Glomerular visceral epithelial cell (primary cell): ENCODE data around the gene GASK1A.

Experiments
- DNase-seq: peaks from one replicate; pipeline ENCODE4 v3.0.0-alpha.2; 2016; ENCODE audit errors: extremely low spot score

The GASK1A gene

DNA sequence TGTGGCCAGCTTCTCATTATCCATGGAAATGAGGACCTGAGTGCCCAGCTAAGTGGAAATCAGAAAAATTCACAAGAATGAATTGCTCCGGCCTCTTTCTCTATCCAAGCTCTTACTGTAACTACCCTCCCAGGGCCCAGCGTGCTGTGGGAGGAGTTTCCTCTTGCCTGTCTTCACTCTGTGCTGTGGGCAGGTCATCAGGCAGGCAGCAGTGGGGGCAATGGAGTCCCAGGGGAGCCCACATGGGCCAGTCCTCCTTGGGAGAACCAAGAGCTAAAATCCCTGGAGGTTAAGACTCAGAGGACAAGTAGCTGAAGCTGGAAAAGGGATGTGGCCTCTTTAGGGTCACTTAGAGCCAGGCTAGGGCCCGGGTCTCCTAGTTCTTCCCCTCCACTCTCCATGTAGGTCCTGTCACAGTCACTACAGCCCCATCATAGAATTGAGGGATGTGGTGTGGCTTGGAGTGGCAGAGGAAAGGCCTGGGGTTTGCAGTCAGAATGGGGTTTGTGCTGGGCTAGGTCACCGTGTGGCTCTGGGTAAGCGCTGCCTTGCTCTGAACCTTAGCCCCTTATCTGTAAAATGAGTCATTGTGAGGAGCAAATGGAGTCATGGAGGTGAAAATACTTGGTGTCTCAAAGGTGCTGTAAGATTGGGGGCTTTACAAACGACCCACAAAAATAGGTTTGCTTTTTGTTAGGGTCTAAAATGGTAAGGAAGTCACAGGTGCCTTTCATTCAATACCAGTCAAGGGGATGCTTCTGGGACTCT is 3.7 kb downstream of the GASK1A start:
- no peak for DNase-seq

- no peak for DNase-seq
These were observed 4.8 kb downstream of the GASK1A start for GRCh38 chr3:42983927-42984326.

- DNase-seq, result no peak
These were observed 5.6 kb downstream of the GASK1A start for GRCh38 chr3:42984701-42985100.

GRCh38 chr3:42988097-42988496 is 9.0 kb downstream of the GASK1A start:
- no peak for DNase-seq

DNA sequence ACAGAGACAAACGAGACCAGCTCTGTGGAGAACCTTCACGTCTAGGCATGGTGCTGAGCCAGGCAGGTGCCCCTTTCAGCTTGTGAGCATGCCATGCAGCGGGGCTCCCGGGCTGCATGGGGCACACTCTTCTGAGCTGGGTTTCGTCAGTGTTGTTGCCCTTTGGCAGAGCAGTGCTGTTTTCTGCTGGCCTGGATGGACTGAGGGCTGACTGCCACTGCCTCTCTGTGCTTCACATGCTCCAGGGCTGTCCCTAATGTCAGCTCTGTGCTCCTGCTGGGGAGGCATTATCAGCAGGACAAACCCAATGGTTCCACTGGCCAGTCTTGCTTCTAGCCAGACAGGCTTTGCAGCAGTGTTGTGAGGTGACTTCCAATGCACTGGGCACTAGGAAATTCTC is 9.5 kb downstream of the GASK1A start:
- no peak for DNase-seq

- no peak for DNase-seq
These were observed 12.5 kb downstream of the GASK1A start for GRCh38 chr3:42991341-42992315.

DNA sequence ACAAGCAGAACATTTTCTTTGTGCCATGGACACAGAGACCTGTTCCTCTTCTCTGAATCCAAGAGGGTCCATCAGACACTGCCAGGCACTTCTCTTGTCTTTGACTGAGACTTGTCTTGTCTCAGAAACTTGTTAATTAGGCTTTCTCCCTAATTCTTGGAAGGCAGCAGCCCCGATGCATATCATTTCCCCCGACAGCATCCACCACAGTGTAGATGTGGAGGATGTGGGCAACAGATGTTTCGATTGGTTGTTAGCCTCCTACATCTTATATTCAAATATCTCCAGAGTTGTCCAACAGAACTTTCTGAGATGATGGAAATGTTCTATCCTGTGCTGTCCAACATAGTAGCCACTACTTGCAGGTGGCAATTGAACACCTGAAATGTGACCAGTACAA is 15.5 kb downstream of the GASK1A start:
- no peak for DNase-seq

GRCh38 chr3:42996021-42996420 is 16.9 kb downstream of the GASK1A start:
- DNase-seq, result no peak

- DNase-seq, result no peak
These were observed 17.5 kb downstream of the GASK1A start for GRCh38 chr3:42996633-42997075.

GRCh38 chr3:42999212-42999611 is 20.1 kb downstream of the GASK1A start:
- DNase-seq, result no peak

DNA sequence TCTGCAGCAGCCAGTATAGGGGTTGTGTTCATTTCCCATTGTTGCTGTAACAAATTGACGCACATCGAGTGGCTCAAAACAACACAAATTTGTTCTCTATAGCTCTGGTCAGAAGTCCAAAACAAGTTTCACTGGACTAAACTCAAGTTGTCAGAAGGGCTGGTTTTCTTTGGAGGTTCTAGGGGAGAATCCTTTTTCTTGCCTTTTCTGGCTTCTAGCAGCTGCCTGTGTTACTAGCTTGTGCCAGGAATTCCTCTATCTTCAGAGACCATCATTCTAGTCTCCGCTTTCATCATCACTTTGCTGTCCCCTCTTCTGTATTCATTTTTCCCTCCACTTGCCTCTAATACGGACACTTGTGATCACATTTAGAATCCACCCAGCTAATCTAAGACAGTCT is 20.5 kb downstream of the GASK1A start:
- DNase-seq, result no peak

- no peak for DNase-seq
These were observed 21.3 kb downstream of the GASK1A start for GRCh38 chr3:43000387-43000786.

- no peak for DNase-seq
These were observed 22.0 kb downstream of the GASK1A start for GRCh38 chr3:43001094-43001553.

GRCh38 chr3:43001556-43002121 is 22.5 kb downstream of the GASK1A start:
- no peak for DNase-seq

DNA sequence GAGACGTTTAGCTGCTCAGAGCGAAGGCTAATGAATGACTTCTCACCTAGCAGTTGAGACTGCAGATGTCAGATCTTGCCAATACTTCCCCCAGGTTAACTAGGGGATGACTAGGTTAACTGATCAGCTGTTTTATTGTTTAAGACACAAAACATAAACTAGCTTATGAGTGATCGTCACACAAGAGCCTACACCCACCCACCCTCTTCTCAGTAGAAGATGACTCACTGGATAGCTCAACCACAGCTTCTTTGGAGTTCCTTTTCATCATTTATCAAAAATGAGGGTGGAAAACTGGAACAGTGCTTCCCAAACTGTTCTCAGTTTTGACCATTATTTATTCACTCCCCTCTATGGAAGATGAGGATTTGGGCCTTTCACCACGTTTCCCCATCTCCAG is 25.2 kb downstream of the GASK1A start:
- DNase-seq, result no peak

DNA sequence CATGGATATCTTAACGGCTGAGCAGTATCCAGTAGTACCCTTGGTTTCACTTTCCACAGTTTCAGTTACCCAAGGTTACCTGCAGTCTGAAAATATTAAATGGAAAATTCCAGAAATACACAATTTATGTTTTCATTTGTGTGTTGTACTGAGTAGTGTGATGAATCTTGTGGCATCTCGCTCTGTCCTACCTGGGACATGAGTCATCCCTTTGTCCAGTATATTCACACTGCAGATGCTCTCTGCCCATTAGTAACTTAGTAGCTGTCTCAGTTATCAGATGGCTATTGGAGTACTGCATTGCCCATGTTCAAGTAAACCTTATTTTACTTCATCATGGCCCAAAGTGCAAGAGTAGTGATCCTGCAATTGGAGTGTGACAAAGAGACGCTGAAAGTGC is 26.1 kb downstream of the GASK1A start:
- no peak for DNase-seq

GRCh38 chr3:43005981-43006380 is 26.9 kb downstream of the GASK1A start:
- DNase-seq, result no peak

DNA sequence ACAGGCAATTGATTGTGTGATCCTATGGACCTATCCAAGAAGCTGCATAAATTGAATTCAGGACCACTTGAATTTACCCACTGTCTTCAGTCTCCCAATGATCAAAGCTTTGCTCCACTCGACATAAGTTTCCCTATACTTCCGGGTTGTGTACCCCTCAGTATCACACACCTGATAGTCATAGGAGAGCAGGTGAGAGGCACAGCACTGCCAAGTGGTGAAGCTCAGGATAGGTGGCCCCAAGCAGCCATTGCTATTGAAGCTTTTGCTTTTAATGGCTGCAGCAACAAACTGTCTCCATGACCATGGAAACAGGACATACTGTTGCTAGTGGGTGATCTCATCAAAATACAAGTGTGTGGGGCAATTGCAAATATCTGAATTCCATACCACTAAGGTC is 27.7 kb downstream of the GASK1A start:
- no peak for DNase-seq

- DNase-seq, result no peak
These were observed 30.4 kb downstream of the GASK1A start for GRCh38 chr3:43009547-43009946.

GRCh38 chr3:43010638-43011037 is 31.5 kb downstream of the GASK1A start:
- no peak for DNase-seq

GRCh38 chr3:43011638-43012037 is 32.5 kb downstream of the GASK1A start:
- no peak for DNase-seq

GRCh38 chr3:43012174-43012573 is 33.1 kb downstream of the GASK1A start:
- no peak for DNase-seq
